GM06990 (cell line): Measurements from ENCODE around the gene ZNF93.
"Not testable (repeated sequence)": the region's sequence is repeated elsewhere in the genome, so short reads cannot be mapped to it uniquely, and the experiment has no call there.

Experiments used
- DNase-seq: peaks from one replicate; pipeline ENCODE4 v3.0.0-alpha.2; 2011; ENCODE audit not compliant: insufficient read length; ENCODE audit errors: extremely low read depth
- H3K27me3 ChIP-seq: replicated peaks from 2 replicates; pipeline ENCODE4 v1.6.0; 2011; ENCODE audit warnings: low read length; ENCODE audit not compliant: control insufficient read depth, insufficient read depth
- H3K36me3 ChIP-seq: 2 replicates; pipeline ENCODE4 v1.5.1; 2011; ENCODE audit warnings: low read length; ENCODE audit not compliant: control insufficient read depth, insufficient read depth
- H3K4me3 ChIP-seq: replicated peaks from 2 replicates; pipeline ENCODE4 v1.5.1; 2011; ENCODE audit warnings: low read depth, mild to moderate bottlenecking, control low read depth, low read length
- TF ChIP-seq, protein P1 (sequence below): IDR thresholded peaks from 2 replicates; pipeline ENCODE4 v1.5.1; 2011; ENCODE audit warnings: low read length, control low read depth, mild to moderate bottlenecking, inconsistent platforms; ENCODE audit not compliant: insufficient read depth, poor library complexity, severe bottlenecking

The ZNF93 gene

DNA sequence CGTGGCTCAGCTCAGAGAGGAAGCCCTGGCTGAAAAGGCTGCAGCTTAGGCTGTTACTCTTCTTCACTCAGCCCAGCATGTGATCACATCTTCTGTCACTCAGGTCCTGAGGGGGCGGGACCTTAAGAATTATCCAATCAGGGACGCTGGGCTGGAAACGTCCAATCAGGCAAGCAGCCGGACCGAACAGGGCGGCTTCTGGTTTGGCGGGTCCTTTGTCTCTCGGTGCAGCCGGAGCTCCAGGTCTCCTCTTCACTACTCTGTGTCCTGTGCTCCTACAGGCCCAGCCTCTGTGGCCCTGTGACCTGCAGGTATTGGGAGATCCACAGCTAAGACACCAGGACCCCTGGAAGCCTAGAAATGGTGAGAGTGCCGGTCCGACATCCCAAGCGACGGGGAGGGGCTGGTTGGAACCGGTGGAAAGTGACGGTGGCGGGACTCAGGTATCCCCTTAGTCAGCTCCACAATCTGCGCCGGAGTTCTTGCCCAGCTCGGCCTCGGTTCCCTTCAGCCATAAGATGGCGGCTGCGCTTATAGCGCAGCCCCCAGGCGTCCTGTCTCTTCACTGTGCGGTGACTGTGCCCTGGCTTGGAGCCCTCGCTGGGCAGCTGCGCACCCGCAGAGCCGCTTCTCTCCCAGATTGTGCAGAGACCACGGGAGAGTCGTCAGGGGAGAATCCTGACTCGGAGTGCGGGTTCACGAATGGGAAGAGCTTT lies at the start of gene ZNF93:
Gene ZNF93 (plus strand): TSS at position 218 of the 716 bp plus-strand sequence. CDS start 143 bp downstream, at position 361.
- no peaks in the 10 kb centered on the region for H3K27me3 ChIP-seq
- peaks cover 1% of the 10 kb centered on the region for H3K36me3 ChIP-seq
- TF ChIP-seq, protein P1, sequence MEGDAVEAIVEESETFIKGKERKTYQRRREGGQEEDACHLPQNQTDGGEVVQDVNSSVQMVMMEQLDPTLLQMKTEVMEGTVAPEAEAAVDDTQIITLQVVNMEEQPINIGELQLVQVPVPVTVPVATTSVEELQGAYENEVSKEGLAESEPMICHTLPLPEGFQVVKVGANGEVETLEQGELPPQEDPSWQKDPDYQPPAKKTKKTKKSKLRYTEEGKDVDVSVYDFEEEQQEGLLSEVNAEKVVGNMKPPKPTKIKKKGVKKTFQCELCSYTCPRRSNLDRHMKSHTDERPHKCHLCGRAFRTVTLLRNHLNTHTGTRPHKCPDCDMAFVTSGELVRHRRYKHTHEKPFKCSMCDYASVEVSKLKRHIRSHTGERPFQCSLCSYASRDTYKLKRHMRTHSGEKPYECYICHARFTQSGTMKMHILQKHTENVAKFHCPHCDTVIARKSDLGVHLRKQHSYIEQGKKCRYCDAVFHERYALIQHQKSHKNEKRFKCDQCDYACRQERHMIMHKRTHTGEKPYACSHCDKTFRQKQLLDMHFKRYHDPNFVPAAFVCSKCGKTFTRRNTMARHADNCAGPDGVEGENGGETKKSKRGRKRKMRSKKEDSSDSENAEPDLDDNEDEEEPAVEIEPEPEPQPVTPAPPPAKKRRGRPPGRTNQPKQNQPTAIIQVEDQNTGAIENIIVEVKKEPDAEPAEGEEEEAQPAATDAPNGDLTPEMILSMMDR = no peak
- DNase-seq = peak; percentile 71
- H3K4me3 ChIP-seq = peak within 1 kb of the TSS; percentile 74

DNA sequence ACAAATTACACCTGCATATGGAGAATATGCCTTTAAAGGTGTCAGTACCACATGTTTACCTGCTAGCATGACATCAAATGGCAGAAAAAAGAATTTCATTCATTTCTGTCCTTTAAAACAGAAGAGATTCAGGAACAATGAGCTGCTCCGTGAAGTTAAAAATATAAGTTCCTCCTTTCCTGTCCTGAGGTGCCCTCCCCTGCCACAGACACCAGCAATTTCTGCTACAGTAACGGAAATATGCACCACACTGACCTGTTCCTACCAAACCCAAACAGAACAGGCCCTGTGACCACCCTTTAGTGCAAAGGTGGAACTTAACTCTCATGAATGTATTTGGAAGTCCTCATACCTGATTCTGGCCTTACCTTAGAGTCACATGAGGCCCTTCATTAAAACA lies 49.0 kb upstream of the ZNF93 start:
- DNase-seq, H3K36me3 ChIP-seq, H3K4me3 ChIP-seq, H3K27me3 ChIP-seq: not testable (repeated sequence)

DNA sequence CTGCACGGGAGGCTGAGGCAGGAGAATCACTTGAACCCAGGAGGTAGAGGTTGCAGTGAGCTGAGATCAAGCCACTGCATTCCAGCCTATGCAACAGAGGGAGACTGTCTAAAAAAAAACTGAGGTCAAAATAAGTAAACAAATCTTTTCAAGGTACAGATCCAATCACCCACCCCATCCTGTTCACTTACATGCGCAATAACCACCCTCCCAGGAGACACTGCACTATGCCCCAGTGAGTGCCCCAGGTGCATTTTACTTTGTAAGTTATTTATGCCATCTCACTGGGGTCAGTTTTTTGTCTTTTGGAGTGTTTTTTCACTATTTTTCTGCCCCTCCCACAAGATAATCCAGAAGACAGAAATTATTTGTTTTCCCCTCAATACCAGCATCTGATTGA lies 42.0 kb upstream of the ZNF93 start:
- Histone ChIP-seq H3K4me3 (no peak overlapping the region), H3K27me3 (no peaks in the 10 kb centered on the region), H3K36me3 (no peaks in the 10 kb centered on the region)
- no peak for DNase-seq
- TF ChIP-seq, protein P1 = no peak

DNA sequence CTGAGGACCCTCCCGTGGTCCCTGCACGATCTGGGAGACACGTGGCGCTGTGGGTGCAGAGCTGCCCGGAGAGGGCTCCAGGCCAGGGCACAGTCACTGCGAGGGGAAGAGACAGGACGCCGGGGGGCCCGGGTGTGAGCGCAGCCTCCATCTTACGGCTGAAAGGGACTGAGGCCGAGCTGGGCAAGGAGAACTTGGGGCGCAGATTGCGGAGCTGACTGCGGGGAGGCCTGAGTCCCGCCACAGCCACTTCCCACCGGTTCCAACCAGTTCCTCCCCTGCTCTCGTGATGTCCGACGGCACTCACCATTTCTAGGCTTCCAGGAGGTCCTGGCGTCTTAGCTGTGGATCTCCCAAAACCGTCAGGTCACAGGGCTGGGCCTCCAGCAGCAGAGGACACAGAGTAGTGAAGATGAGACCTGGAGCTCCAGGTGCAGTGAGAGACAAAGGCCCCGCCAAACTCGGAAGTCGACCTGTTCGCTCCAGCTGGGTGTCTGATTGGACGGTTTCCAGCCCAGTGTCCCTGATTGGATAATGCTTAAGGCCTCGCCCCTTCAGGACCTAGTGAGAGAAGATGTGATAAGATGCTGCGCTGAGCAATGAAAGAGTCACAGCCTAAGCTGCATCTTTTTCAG lies 39.9 kb upstream of the ZNF93 start:
- Histone ChIP-seq H3K27me3 (no peaks in the 10 kb centered on the region), H3K36me3 (no peaks in the 10 kb centered on the region), H3K4me3 (no peak overlapping the region)
- no peak for DNase-seq
- TF ChIP-seq, protein P1 = no peak

DNA sequence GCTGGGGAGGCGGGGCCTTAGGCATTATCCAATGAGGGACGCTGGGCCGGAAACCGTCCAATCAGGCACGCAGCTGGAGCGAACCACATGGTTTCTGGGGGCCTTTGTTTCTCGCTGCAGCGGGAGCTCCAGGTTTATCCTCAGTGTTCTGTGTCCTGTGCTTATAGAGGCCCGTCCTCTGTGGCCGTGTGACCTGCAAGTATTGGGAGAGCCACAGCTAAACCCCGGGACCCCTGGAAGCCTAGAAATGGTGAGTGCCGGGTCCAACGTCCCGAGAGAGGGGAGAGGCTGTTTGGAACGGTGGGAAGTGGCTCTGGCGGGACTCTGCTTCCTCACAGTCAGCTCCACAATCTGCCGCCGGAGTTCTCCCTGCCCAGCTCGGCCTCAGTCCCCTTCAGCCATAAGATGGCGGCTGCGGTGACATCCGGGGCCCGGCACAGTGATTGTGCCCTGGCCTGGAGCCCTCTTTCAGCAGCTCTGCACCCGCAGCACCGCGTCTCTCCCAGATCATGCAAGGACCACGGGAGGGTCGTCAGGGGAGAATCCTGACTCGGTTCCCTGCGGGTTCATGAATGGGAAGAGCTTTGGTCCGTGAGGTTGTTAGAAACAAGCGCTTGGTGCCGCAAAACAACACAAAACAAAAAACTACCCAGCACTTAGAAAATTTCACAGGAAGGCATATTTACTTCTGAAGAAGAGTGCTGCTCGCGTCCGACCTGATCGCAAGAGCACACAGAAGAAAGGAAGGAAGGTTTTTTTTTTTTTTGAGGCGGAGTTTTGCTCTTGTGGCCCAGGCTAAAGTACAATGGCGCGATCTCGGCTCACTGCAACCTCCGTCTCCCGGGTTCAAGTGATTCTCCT lies 34.8 kb upstream of the ZNF93 start, which contains the start of gene ZNF253:
Gene ZNF253 (plus strand): TSS at position 133 of the 861 bp plus-strand sequence. CDS start 115 bp downstream, at position 248.
- TF ChIP-seq, protein P1 = no peak
- Histone ChIP-seq H3K4me3 (peak within 1 kb of the TSS; percentile 70), H3K36me3 (no peaks in the 10 kb centered on the region), H3K27me3 (no peaks in the 10 kb centered on the region)
- DNase-seq = peak; percentile 89
